GM12875 (cell line): ENCODE data around the gene ARHGEF7.
"Not testable (repeated sequence)": the region's sequence is repeated elsewhere in the genome, so short reads cannot be mapped to it uniquely, and the experiment has no call there.

Experiments used
- H3K4me3 ChIP-seq: one replicate; pipeline ENCODE4 v1.5.1; 2011; ENCODE audit warnings: low read depth, low read length, control low read depth
- TF ChIP-seq, protein P1 (sequence below): IDR thresholded peaks from 2 replicates; pipeline ENCODE4 v1.5.1; 2011; ENCODE audit warnings: low read depth, mild to moderate bottlenecking, control low read depth, inconsistent platforms, low read length, moderate library complexity, borderline replicate concordance; ENCODE audit not compliant: insufficient read depth

The ARHGEF7 gene

DNA sequence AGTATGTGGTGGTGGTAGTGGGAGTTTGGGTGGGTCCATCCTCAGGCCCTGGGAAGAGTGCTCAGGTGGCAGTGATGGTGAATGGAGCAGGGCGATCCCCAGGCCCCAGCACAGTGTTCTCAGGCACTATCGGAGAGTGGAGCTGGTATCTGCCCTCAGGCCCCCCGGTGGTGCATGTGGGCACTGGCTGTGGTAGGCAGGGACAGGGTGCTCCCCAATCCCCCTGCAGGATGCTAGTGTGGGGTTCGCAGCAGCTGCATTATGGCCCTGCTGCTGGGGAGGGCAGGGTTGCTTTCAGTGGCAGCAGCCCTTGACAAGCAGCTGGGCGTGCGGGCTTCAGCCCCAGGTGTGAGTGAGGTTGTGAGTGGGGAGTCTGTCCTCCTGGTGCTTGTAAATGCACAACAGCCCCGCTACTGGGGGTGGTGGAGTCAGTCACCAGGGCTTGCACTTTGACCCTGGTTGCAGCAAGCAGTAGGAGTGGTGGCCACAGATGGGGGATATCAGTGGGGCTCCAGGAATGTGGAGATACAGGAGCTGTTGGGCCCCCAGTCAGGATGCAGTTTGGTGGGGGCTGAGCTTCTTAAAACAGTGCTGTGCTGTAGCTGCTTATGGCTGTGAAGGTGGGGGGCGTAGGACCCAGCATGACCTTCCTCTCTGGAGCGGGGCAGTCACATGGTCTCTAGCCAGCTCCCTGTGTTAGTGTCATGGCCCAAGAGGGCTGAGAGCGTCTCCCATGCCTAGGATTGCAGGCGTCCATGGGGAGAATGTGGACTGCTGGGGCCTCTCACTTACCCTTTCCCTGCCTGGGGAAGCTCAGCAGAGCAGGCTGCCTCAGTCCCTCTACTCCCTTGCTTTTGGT is 38.7 kb upstream of the ARHGEF7 start:
- no peak overlapping the region for H3K4me3 ChIP-seq
- TF ChIP-seq, protein P1, sequence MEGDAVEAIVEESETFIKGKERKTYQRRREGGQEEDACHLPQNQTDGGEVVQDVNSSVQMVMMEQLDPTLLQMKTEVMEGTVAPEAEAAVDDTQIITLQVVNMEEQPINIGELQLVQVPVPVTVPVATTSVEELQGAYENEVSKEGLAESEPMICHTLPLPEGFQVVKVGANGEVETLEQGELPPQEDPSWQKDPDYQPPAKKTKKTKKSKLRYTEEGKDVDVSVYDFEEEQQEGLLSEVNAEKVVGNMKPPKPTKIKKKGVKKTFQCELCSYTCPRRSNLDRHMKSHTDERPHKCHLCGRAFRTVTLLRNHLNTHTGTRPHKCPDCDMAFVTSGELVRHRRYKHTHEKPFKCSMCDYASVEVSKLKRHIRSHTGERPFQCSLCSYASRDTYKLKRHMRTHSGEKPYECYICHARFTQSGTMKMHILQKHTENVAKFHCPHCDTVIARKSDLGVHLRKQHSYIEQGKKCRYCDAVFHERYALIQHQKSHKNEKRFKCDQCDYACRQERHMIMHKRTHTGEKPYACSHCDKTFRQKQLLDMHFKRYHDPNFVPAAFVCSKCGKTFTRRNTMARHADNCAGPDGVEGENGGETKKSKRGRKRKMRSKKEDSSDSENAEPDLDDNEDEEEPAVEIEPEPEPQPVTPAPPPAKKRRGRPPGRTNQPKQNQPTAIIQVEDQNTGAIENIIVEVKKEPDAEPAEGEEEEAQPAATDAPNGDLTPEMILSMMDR = no peak

DNA sequence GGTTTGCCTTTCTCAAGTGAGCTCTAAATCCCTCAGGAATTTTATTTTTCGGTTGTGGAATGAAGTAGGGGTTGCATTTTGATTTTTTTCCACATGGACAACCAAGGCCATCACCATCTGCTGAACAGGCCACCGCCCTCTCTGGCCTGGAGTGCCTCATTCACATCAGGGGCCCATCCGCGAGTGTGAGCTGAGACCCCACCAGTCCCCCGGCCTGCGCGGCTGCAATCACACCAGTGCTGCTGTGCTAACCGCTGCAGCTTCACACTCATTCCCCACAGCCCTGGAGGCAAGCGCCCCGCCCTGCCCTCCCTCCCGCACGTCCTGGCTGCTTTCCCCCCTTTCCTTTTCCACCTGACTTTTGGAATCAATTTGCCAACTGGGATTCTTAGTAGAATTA is 35.7 kb upstream of the ARHGEF7 start:
- TF ChIP-seq, protein P1 = no peak
- no peak overlapping the region for H3K4me3 ChIP-seq

DNA sequence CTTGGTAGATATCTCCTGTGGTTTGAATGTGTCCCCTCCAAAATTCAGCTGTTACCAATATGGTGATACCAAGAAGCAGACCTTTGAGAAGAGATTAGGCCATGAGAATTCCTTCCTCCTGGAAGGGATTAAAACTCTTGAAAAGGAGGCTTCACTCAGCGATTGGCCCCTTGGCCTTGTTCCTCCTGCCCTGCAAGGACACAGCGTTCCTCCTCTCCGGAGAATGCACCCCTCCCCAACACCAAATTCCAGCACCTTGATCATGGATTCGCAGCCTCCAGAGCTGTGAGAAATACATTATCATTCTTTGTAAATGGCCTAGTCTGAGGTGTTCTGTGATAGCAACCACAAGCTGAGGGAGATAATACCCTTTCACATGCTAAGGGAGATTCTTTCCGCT is 34.5 kb upstream of the ARHGEF7 start:
- TF ChIP-seq, protein P1 = no peak

DNA sequence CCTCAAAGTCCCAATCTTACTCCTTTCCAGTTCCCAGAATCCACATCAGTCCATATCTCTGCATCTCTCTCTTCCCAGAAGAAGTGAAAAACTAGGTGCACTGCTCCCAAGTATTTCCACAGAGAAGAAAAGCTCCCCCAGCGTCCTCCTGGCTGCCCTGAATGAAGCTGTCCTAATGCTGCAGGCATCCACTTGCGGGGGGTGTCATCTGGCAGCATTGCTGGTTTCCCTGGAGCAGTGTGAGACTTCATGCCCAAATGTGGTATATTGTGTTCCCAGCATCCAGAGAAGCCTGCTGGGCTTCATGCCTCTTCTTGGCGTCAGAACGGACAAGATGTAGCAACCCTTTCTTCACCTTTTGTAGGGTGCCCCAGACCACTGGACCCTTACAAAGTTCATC is 32.9 kb upstream of the ARHGEF7 start:
- TF ChIP-seq, protein P1 = no peak

More for the DNA sequence above, 34.5 kb upstream of the ARHGEF7 start:
- H3K4me3 ChIP-seq = no peak overlapping the region

DNA sequence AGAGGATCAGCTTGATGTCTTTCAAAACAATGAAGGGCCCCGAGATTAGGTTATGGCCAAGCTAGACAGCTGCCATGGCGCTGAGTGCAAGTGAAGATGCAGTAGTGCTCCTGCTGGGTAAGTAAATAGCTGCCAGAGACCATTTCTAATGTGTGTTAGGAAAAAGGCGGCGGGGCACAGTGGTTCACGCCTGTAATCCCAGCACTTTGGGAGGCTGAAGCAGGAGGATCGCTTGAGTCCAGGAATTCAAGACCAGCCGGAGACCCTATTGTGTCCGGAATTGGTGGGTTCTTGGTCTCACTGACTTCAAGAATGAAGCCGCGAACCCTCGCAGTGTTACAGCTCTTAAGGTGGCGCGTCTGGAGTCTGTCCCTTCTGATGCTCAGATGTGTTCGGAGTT is 32.3 kb upstream of the ARHGEF7 start:
- not testable (repeated sequence) for H3K4me3 ChIP-seq

More for the DNA sequence above, 32.9 kb upstream of the ARHGEF7 start:
- H3K4me3 ChIP-seq = no peak overlapping the region

DNA sequence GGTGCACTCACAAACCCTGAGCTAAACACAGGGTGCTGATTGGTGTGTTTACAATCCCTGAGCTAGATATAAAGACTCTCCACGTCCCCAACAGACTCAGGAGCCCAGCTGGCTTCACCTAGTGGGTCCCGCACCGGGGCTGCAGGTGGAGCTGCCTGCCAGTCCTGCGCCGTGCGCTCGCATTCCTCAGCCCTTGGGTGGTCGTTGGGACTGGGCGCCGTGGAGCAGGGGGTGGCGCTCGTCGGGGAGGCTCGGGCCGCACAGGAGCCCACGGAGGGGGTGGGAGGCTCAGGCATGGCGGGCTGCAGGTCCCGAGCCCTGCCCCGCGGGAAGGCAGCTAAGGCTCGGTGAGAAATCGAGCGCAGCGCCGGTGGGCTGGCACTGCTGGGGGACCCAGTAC is 31.4 kb upstream of the ARHGEF7 start:
- not testable (repeated sequence) for H3K4me3 ChIP-seq

DNA sequence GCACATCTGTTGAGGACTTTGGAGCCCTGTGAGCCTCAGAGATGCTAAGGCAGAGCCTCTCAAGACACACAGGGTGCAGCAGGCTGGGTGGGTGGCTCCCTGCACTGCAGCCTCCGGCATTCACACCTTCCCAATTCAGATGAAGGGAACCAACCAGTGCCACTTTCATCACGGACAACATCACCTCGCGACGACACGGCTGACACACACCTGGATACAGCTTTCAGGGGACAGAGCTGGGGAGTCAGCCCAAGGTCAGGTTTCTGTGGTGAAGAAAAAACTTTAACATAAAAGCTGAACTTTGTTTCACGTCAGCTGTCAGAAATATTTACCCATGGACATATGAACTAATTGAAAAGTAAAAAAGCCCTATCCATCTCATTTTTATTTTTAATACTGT is 24.9 kb upstream of the ARHGEF7 start:
- no peak overlapping the region for H3K4me3 ChIP-seq
- TF ChIP-seq, protein P1 = no peak

DNA sequence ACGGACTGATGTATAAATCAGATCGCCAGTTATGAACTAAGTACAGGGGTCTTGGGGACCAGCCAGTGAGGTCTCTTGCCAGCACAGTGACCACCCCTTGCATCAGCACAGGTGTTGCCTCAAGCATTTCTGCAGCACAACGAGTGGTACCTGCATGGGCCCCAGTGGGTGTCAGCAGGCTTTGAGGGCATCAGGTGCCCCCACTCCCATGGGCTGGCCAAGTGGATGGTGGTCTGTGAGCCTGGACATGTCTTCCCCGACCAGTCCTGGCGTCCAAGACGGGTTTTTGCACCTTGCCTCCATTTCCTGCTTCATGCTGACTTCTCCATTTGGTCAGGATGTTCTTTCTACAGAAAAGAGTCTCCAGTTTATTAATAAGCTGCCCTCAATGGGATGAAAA is 22.4 kb upstream of the ARHGEF7 start:
- TF ChIP-seq, protein P1 = no peak
- H3K4me3 ChIP-seq = no peak overlapping the region
